LoVo (cell line): ENCODE results near the gene UMODL1.

Source experiments
- DNase-seq: peaks from one replicate; pipeline ENCODE4 v3.0.0-alpha.2; 2016; ENCODE audit warnings: low spot score

Gene UMODL1

GRCh38 chr21:42132183-42132582 lies 61.1 kb downstream of the UMODL1 start:
- DNase-seq: no peak

- no peak for DNase-seq
Observed at GRCh38 chr21:42133131-42133530, 62.0 kb downstream of the UMODL1 start.

- DNase-seq: no peak
Observed at GRCh38 chr21:42135386-42136052, 64.4 kb downstream of the UMODL1 start.

- DNase-seq: no peak
Observed at GRCh38 chr21:42137191-42137904, 66.2 kb downstream of the UMODL1 start.

DNA sequence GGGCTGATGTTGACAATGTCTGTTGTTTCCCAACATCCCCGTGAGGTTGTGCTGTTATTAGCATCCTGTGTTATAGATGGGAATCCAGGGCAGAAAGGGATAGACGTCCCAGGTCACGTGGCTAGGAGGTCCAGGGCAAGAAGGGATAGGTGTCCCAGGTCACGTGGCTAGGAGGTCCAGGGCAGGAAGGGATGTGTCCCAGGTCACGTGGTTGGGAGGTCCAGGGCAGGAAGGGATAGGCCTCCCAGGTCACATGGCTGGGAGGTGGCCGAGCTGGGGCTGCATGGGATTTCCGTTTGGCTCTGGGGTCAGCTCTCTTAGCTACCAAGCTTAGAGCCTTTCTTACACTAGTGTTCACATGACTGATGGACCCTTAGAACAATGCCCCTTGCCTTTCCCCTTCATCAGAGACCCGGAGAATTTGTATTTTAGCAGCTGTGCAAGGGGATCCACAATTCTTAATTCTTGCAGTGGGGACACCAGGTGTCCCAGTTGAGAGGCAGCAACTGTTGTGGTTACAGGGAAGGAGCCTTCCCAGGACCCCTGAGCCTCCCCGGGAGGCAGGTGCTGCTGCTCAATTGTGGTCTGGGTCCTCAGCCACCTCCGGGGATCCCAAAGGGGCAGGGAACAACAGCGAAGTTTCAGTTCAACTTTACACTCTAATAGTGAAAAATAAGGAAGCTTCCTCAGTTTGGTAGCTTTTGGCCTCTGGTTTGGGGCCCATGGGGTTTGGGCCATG lies 69.2 kb downstream of the UMODL1 start:
- no peak for DNase-seq

GRCh38 chr21:42141643-42142042 lies 70.5 kb downstream of the UMODL1 start:
- DNase-seq: no peak

GRCh38 chr21:42142141-42142540 lies 71.0 kb downstream of the UMODL1 start:
- no peak for DNase-seq

DNA sequence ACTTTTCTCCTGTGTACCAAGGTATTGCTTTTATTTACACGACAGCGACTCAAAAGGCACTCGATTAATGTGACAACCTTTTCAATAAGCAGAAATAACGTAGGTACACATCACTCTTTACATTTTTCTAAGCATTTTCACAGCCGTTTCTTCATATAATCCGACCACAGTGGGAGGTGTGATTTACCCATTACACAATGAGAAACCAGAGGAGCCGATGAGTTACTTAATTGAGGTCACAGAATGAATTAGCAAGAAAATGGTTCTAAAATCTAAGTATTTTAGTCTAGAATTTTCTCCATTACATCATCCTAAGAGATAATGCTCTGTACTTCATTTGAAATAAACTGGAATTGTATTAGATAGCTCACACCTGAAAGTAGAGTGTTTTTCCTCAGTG lies 71.5 kb downstream of the UMODL1 start:
- DNase-seq: no peak

DNA sequence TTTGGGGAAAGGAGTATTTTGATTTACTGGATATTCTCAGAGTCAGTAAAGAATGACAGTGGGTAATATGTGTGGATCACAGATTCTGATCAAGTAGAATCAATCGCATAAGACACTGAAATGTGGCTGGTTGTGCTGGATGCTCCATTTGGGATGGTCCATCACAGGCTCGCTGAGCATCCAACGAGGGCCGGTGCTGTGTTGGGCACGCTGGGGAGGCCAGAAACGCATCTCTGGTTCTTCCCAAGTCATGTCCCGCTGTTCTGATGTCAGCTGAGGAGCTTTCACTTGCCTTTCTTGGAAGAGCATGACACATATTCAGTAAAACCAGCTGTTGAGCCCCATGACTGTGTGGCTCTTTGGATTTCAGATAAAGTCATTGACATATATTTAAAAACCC lies 72.0 kb downstream of the UMODL1 start:
- DNase-seq: no peak

- no peak for DNase-seq
Observed at GRCh38 chr21:42144221-42144620, 73.1 kb downstream of the UMODL1 start.

- DNase-seq: no peak
Observed at GRCh38 chr21:42144679-42145568, 73.8 kb downstream of the UMODL1 start.

- DNase-seq: peak; percentile 73
Observed at GRCh38 chr21:42145569-42146272, 74.6 kb downstream of the UMODL1 start.

DNA sequence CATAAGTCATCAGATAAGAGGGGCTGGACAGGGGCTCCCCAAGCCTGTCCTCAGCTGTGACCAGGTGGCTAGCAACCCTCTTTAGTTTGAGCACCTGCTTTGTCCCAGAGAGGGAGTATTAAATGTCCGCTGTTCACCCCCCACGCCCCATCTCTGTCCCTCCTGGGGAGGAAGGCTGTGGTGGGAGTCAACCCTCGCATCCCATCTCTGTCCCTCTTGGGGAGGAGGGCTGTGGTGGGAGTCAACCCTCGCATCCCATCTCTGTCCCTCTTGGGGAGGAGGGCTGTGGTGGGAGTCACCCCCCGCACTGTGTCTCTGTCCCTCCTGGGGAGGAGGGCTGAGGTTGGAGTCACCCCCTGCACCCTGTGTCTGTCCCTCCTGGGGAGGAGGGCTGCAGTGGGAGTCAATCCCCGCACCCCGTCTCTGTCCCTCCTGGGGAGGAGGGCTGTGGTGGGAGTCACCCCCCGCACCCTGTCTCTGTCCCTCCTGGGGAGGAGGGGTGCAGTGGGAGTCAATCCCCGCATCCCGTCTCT lies 75.2 kb downstream of the UMODL1 start:
- no peak for DNase-seq

GRCh38 chr21:42146821-42147220 lies 75.7 kb downstream of the UMODL1 start:
- no peak for DNase-seq

GRCh38 chr21:42147386-42148020 lies 76.4 kb downstream of the UMODL1 start:
- DNase-seq: no peak

DNA sequence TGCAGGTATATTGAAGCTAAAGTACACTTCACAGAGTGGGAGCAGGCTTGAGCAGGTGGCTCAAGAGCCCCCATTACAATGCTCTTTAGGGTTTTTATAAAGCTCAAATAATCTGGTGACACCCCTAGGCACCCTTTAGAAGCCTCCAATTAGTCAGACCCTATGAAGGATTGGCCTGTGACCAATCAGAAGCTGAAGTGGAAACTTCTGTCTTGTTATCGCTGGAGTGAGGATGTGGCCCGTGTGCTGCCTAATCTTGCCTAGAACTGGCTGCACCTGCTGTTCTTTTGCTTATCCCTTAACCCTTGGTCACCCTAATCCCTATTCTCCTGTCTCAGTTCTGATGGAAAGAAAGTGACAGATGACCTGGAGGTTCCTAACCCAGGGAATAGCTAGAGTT lies 77.0 kb downstream of the UMODL1 start:
- no peak for DNase-seq

DNA sequence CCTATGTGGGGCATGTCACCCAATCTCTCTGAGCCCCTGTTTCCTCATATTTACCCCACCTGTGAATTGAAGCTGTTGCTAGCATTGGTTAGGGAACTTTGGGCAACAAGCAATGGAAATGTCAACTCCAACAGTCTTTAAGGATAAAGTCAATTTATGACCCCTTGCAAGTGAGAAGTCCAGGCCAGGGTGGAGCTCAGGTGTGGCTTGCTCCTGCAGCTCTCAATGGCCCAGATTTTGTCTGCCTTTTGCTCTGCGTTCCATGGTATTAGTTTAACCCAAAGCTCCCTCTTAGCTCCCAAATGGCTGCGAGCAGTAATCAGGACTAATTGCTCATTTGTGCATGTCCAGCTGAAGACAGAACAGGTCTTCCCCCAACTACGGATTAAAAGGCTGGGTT lies 77.5 kb downstream of the UMODL1 start:
- no peak for DNase-seq

- DNase-seq: no peak
Observed at GRCh38 chr21:42149656-42150473, 78.7 kb downstream of the UMODL1 start.

DNA sequence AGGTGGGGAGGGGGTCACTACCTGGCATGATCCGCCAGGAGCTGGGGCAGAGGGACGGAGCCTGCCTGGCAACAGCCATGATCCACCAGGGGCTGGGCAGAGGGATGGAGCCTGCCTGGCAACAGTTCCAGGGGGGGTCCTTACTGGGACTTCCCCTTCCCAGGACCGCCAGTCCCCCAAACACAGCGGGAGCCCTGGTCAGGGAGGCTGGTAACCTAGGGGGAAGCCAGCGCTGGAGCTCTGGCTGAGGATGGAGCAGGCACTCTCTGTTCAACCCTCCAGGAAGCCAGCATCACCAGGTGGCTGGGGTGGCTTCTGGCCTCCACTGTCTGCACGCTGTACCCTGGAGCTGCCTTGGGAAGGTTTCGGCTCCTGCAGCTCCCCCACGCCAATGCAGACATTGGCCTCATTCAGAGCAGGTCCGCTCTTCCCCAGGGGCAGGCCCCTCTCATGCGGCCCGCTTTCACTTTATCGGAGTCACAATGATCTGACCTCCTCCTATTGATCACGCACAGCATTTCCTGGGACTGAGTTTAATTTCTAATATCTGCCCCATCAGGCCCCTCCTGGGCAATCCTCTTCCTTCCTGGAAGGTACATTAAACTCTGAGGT lies 79.5 kb downstream of the UMODL1 start:
- no peak for DNase-seq
